Fibroblast of pulmonary artery (primary cell): ENCODE measurements around the gene APBB2.
"Not testable (repeated sequence)": the region's sequence is repeated elsewhere in the genome, so short reads cannot be mapped to it uniquely, and the experiment has no call there.

Experiments
- DNase-seq: peaks from one replicate; pipeline ENCODE4 v3.0.0-alpha.2; 2010; ENCODE audit warnings: low read depth
- H3K4me3 ChIP-seq: replicated peaks from 2 replicates; pipeline ENCODE4 v1.5.1; 2011; ENCODE audit warnings: low read depth, mild to moderate bottlenecking, control low read depth, low read length, moderate library complexity
- CTCF ChIP-seq: IDR thresholded peaks from 2 replicates; pipeline ENCODE4 v1.5.1; 2011; ENCODE audit warnings: mild to moderate bottlenecking, control low read depth, low read length, inconsistent platforms; ENCODE audit errors: missing control alignments

The APBB2 gene

GRCh38 chr4:41065434-41066006 lies 148.8 kb downstream of the APBB2 start:
- TF ChIP-seq CTCF, result no peak
- H3K4me3 ChIP-seq, result no peak overlapping the region
- DNase-seq, result no peak

GRCh38 chr4:41064953-41065352 lies 149.4 kb downstream of the APBB2 start:
- no peak for DNase-seq
- TF ChIP-seq CTCF, result no peak
- H3K4me3 ChIP-seq, result no peak overlapping the region

- no peak for TF ChIP-seq CTCF
- H3K4me3 ChIP-seq, result no peak overlapping the region
- peak; percentile 33 for DNase-seq
Observed at GRCh38 chr4:41061482-41062185, 152.7 kb downstream of the APBB2 start.

GRCh38 chr4:41060352-41061334 lies 153.7 kb downstream of the APBB2 start:
- H3K4me3 ChIP-seq, result no peak overlapping the region
- TF ChIP-seq CTCF, result no peak

GRCh38 chr4:41059411-41059810 lies 154.9 kb downstream of the APBB2 start:
- not testable (repeated sequence) for H3K4me3 ChIP-seq, DNase-seq

More at GRCh38 chr4:41060352-41061334, 153.7 kb downstream of the APBB2 start:
- no peak for DNase-seq

GRCh38 chr4:41058426-41058825 lies 155.9 kb downstream of the APBB2 start:
- DNase-seq, result peak; percentile 23
- H3K4me3 ChIP-seq, result no peak overlapping the region
- TF ChIP-seq CTCF, result no peak

- TF ChIP-seq CTCF, result no peak
- no peak overlapping the region for H3K4me3 ChIP-seq
- DNase-seq, result no peak
Observed at GRCh38 chr4:41057467-41057866, 156.9 kb downstream of the APBB2 start.
